ENCODE measurements around the gene PRPF40B. TPM values are rescaled to one million over a fixed set of nuclear protein-coding genes. Genes with fewer than 3 reads are reported as not detected.
"Not testable (repeated sequence)": the region's sequence is repeated elsewhere in the genome, so short reads cannot be mapped to it uniquely, and the experiment has no call there.

The PRPF40B gene
- total RNA-seq, 1 donor from 2014 or later, result 33.4 TPM

DNA sequence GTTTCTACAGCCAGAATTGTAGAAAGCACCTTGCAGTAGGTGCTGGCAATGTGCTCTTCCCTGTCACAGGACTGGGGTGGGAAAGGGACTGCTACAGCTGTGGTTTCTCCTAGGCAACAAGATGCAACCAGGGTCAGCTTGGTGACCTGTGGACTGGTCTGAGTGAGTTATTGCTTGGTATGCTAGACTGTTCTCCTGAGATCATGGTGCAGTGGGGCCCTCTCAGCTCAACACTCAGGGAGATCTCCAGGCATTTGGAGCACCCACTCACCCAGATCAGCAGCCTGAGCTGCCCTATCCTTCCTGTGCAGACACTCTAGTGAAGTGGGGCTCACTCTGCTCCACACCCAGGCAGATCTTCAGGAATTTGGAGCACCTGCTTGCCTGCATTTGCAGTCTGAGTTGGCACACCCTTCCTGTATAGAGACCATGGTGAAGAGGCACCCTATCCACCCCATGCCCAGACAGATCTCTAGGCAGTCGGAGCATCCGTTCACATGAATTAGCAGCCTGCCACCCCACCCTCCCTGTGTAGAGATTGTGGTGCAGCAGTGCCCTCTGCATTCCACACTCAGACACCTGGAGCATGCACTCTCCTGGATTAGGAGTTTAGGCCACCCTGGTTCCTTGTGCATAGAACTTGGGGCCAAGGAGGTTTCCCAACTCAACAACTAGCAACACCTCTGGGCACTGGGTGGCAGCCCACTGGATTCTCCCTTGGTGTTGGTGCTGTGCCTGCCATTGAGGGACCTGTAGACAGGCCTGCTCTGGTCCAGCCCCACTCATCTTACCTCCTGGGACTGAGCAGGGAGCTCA, 14.1 kb upstream of the PRPF40B start:
- DNase-seq (ENCODE audit: low spot score), result no peak

GRCh38 chr12:49609875-49610154, 13.5 kb upstream of the PRPF40B start:
- no peak for DNase-seq (ENCODE audit: low spot score)

- DNase-seq (ENCODE audit: low spot score), result not testable (repeated sequence)
Observed at GRCh38 chr12:49610785-49611184, 12.6 kb upstream of the PRPF40B start.

DNA sequence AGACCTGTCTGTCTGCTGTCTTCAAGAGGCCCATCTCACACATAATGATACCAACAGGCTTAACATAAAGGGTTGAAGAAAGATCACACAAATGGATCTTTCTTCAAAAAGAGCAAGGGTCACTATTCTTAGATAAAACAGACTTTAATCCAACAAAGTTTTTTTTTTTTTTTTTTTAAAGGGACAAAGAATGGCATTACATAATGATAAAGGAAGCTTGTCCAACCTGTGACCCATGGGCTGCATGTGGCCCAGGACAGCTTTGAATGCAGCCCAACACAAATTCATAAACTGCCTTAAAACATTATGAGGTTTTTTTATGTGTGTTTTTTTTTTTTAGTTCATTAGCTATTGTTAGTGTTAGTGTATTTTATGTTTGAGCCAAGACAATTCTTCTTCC, 11.2 kb upstream of the PRPF40B start:
- no peak for DNase-seq (ENCODE audit: low spot score)

- DNase-seq (ENCODE audit: low spot score), result no peak
Observed at GRCh38 chr12:49615725-49616124, 7.6 kb upstream of the PRPF40B start.

GRCh38 chr12:49616533-49617219, 6.7 kb upstream of the PRPF40B start:
- no peak for DNase-seq (ENCODE audit: low spot score)

DNA sequence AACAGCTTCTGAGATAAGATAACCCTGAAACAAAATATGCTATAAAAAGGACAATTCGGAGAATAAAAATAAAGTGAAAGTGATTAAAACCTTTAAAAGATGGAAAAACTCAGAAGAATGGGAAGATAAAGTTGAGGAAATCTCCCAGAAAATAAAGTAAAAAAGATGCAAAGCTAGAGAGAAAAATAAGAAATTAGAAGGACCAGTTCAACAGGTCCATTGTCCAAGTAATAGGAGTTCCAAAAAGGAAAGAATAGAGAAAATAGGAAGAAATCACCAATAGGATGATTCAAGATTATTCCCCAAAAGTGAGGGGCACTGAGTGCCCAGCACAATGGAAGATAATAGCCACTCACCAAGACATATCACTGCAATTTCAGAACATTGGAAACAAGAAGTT, 4.8 kb upstream of the PRPF40B start:
- DNase-seq (ENCODE audit: low spot score), result no peak

DNA sequence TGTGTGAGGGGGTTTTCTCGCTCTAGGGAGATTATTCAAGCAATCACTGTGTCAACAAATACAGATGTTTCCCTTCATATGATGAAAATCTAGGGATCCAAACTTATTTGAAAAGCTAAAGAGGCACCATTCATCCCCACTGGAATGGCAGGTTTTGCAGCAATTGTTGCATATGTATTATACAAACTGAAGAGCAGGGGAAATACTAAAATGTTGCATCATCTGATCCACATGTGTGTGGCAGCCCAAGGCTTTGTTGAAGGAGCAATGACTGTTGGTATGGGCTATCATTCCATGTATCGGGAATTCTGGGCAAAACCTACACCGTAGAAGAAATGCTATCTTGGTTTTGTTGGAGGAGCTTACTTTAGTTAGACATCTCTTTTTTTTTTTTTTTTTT, 4.1 kb upstream of the PRPF40B start:
- no peak for DNase-seq (ENCODE audit: low spot score)

DNA sequence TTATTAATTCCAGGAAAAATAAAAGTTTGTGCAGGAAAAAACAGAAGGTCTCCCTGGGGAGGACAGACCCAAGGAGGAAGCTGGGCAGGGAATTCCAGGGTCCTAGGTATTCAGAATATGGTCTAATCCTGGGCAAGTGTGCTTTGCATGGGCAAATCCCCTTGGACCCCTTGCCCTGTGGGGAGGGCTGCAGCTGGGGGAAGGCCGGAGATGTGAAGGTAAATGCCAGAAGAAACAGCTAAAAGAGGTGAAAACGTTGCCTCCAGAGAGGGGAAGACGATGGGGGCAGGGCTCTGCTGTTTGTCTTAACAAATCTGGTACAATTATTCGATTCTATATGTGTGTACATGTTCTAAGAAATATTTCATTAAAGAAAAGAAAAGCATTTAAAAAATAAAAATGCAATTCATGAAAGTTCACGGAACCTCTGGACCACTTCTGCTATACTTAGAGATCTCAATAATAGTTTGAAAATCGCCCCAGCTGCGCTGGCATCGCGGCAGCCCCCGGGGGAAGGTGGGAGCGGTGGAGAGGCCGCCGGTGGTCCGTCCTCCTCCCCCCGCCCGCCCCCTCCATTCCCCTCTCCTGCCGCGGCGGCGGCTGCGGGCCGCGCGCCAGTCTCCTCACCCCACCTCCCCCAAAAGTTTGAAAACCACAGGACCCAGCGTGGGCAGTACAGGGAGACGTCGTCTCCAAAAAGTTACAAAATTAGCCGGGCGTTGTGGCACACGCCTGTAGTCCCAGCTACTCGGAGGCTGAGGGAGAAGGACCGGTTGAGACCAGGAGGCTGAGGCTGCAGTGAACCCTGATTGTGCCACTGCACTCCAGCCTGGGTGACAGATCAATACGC, 1.5 kb upstream of the PRPF40B start:
- no peak for DNase-seq (ENCODE audit: low spot score)

DNA sequence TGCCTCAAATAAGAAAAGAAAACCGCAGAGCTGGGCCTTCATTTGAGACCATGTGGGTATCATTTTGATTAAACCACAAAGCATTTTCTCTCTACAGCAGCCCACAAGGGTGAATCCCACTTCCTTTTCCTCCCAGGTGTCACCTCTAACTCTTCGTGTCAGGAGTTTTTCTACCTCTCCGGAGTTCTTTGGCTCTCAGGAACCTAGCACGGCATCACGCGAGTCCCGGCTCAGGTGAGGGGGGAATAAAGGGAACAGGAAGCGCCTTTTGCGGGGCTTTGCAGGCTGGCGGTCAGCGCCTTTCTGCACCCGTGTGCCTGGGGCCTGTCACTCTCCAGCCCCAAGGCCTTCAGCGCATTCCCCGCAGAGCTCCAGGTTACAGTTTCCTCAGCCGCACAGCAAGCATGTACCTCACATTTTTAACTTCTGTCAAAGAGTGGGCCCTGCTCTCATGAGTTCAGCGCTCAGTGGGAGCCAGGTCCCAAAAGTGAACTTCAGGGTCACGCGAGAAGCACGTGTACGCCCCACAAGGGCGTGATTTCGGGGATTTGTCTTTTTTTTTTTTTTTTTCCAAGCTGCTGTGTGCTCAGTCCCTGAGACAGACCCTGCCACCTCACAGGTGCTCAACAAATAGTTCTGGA, 740 bp upstream of the PRPF40B start:
- DNase-seq (ENCODE audit: low spot score), result peak; percentile 28

DNA sequence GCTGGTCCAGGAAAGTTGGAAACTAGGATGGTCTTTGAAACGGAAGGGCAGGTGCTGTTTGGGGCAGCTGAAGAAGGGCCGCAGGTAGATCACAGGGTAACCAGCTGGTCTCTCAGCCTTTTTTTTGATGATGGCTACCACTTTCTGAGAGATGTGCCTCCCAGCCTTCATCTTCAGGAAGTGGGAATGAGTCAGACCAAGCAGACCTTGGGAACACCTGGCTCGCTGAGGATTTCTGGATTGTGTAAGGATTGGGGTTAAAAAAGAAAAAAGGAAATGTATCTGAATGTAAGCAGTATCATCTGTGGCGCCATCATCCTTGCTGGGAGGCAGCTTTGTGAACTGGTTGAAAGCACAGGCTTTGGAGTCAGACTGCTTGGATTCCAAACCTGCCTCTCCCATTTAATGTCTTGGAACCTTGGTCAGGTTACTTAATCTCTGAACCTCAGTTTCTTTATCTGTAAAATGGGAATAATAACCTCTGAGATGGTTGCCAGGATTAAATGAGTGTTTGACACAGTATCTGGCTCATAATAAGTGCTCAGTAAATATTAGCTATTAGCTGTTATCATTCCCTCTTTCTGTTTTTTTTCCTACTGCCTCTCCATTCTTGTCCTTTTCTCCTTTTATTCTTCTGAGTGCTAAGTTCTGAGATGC, 1.7 kb downstream of the PRPF40B start:
- no peak for DNase-seq (ENCODE audit: low spot score)

- DNase-seq (ENCODE audit: low spot score), result no peak
Observed at GRCh38 chr12:49626169-49626835, 2.9 kb downstream of the PRPF40B start.

- DNase-seq (ENCODE audit: low spot score), result no peak
Observed at GRCh38 chr12:49626836-49627235, 3.5 kb downstream of the PRPF40B start.

- DNase-seq (ENCODE audit: low spot score), result no peak
Observed at GRCh38 chr12:49627752-49628360, 4.5 kb downstream of the PRPF40B start.

GRCh38 chr12:49631336-49631907, 8.1 kb downstream of the PRPF40B start:
- DNase-seq (ENCODE audit: low spot score), result no peak

- no peak for DNase-seq (ENCODE audit: low spot score)
Observed at GRCh38 chr12:49632401-49632800, 9.0 kb downstream of the PRPF40B start.

DNA sequence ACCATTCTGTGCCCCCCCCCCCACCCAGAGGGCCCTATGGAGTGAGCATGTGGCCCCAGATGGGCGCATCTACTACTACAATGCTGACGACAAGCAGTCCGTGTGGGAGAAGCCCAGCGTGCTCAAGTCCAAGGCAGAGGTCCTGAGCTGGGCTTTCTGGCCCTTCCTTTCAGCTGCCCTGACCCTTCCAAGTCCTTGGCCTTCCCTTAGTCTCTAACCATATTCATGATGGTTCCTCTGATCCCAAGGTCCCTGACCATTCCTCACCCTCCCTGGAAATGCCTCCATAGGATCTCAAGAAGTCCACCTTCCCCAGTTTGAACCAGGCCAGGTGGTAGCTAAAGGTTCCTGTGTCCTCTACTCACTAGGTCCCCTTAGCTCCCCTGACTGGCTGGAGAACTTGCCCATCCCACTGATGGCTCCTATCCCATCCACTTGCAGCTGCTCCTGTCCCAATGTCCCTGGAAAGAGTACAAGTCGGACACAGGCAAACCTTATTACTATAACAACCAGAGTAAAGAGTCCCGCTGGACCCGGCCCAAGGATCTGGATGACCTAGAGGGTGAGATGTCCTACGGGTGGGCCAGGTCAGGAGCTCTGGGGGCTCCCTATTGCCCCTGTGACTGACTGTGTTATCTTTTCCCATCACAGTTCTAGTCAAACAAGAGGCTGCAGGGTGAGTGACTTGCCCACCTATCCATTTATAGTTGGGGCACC, 9.8 kb downstream of the PRPF40B start:
- no peak for DNase-seq (ENCODE audit: low spot score)

DNA sequence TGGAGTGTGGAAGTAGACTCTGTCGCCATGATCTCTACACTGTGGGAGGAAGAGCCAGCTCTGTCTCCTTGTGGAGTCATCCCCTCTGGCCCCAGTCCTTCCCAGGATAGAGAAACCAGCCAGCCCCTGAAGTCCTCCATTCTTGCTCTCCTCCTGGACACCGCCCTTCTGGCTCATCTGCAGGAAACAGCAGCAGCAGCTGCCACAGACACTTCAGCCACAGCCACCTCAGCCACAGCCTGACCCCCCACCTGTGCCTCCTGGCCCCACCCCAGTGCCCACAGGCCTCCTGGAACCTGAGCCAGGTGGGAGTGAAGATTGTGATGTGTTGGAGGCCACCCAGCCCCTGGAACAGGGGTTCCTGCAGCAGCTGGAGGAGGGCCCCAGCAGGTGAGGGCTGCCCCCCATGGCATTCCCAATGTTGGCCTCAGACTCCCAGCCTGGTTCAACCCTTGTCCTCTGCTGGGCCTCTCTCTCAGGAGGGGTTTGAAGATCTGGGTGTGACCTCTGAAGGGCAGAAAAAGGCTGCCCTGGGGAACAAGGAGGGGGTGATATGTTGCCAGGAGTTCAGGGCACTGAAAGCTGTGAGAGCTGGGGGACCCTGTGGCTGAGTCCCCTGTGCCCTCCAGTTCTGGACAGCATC, 10.5 kb downstream of the PRPF40B start:
- DNase-seq (ENCODE audit: low spot score), result no peak

DNA sequence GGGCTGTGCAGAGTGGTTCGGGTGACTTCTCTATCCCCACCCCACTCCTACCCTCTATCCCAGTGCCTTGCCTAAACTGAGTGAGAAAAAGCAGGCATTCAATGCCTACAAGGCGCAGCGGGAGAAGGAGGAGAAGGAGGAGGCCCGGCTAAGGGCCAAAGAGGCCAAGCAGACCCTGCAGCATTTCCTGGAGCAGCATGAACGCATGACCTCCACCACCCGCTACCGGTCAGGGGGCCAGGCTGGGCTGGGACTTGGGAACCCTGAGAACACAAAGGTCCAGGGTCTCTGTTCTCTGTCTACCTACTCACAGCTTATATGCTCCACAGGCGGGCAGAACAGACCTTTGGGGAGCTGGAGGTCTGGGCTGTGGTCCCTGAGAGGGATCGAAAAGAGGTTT, 11.7 kb downstream of the PRPF40B start:
- no peak for DNase-seq (ENCODE audit: low spot score)
